ENCODE results near the gene SVBP.

DNA sequence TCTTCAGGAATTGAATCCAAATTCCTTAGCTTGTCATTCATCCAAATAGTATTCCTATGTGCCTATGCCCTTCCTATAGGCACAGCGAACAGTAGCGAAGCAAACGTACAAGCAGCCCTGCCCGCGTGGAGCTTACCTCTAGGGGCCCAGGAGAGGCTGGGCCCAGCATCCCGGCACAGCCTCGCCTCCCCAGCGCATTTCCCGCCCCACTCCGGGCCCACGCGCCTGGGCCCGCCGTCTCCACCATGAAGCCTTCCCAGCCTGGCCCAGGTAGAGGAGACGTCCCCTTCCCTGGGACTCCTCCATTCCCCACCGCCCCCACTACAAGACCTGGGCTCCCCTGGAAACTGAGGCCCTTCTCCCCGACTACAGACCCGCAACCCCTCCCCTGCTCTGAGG, 32.7 kb downstream of the SVBP start:
- no peak for TF ChIP-seq EZH2phosphoT487 (IDR thresholded peaks at IDR 0.05; ENCODE audit: borderline replicate concordance, low read depth, low read length)
- TF ChIP-seq, protein P1, sequence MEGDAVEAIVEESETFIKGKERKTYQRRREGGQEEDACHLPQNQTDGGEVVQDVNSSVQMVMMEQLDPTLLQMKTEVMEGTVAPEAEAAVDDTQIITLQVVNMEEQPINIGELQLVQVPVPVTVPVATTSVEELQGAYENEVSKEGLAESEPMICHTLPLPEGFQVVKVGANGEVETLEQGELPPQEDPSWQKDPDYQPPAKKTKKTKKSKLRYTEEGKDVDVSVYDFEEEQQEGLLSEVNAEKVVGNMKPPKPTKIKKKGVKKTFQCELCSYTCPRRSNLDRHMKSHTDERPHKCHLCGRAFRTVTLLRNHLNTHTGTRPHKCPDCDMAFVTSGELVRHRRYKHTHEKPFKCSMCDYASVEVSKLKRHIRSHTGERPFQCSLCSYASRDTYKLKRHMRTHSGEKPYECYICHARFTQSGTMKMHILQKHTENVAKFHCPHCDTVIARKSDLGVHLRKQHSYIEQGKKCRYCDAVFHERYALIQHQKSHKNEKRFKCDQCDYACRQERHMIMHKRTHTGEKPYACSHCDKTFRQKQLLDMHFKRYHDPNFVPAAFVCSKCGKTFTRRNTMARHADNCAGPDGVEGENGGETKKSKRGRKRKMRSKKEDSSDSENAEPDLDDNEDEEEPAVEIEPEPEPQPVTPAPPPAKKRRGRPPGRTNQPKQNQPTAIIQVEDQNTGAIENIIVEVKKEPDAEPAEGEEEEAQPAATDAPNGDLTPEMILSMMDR (conservative IDR thresholded peaks at IDR 0.05; ENCODE audit: low read length) = no peak
